ENCODE measurements around the gene TMEM247. TPM values are rescaled to one million over a fixed set of nuclear protein-coding genes. Genes with fewer than 3 reads are reported as not detected.

Gene TMEM247
- total RNA-seq, 1 donor from 2014 or later, result not detected

GRCh38 chr2:46504685-46505471 is 25.5 kb downstream of the TMEM247 start:
- FAIRE-seq (no peak), DNase-seq (ENCODE audit: low read depth) (no peak)
- TF ChIP-seq EZH2 (IDR thresholded peaks at IDR 0.05; ENCODE audit: insufficient read depth, low read length) (no peak), CTCF (IDR thresholded peaks at IDR 0.05; ENCODE audit: insufficient read depth, low read depth, low read length) (no peak)
- H3K4me1 ChIP-seq (ENCODE audit: insufficient read depth, low read length), result no peaks in the 10 kb centered on the region
- no peak overlapping the region for H3K4me2 ChIP-seq (ENCODE audit: low read length)
- Mint-ChIP-seq H3K36me3 (ENCODE audit: low read depth, unreplicated experiment) (no peaks in the 10 kb centered on the region), H3K4me3 (ENCODE audit: unreplicated experiment) (no peak overlapping the region), H3K9me3 (ENCODE audit: unreplicated experiment) (peaks cover 1% of the 10 kb centered on the region), H3K27me3 (ENCODE audit: low read depth, unreplicated experiment) (peaks cover 19% of the 10 kb centered on the region), H3K27ac (ENCODE audit: unreplicated experiment) (no peak overlapping the region), H3K4me1 (ENCODE audit: low read depth, unreplicated experiment) (peaks cover 3% of the 10 kb centered on the region)
- no peaks in the 10 kb centered on the region for H3K9me3 ChIP-seq (ENCODE audit: insufficient read depth, low read depth, low read length)
- no peaks in the 10 kb centered on the region for H4K20me1 ChIP-seq (ENCODE audit: insufficient read depth, low read length)
- no peaks in the 10 kb centered on the region for H3K27me3 ChIP-seq (ENCODE audit: insufficient read depth, low read length)
- no peaks in the 10 kb centered on the region for H3K79me2 ChIP-seq (ENCODE audit: insufficient read depth, low read length)
- H3K36me3 ChIP-seq (ENCODE audit: insufficient read depth, low read length), result no peaks in the 10 kb centered on the region
- no peak overlapping the region for H3K4me3 ChIP-seq (ENCODE audit: insufficient read depth, low read depth, low read length)
- H3K9ac ChIP-seq (ENCODE audit: low read length), result no peak overlapping the region
- no peak overlapping the region for H3K27ac ChIP-seq (ENCODE audit: low read depth, low read length)
- no peak overlapping the region for H2AFZ ChIP-seq (ENCODE audit: low read depth, low read length)

- H3K27ac Mint-ChIP-seq (ENCODE audit: unreplicated experiment), result no peak overlapping the region
- Histone ChIP-seq H3K4me2 (ENCODE audit: low read length) (no peak overlapping the region), H4K20me1 (ENCODE audit: insufficient read depth, low read length) (no peaks in the 10 kb centered on the region), H3K4me1 (ENCODE audit: insufficient read depth, low read length) (no peaks in the 10 kb centered on the region), H3K9me3 (ENCODE audit: insufficient read depth, low read depth, low read length) (no peaks in the 10 kb centered on the region), H3K36me3 (ENCODE audit: insufficient read depth, low read length) (no peaks in the 10 kb centered on the region), H3K27ac (ENCODE audit: low read depth, low read length) (no peak overlapping the region), H3K27me3 (ENCODE audit: insufficient read depth, low read length) (no peaks in the 10 kb centered on the region), H3K9ac (ENCODE audit: low read length) (no peak overlapping the region), H2AFZ (ENCODE audit: low read depth, low read length) (no peak overlapping the region), H3K4me3 (ENCODE audit: insufficient read depth, low read depth, low read length) (no peak overlapping the region), H3K79me2 (ENCODE audit: insufficient read depth, low read length) (no peaks in the 10 kb centered on the region)
- H3K36me3 Mint-ChIP-seq (ENCODE audit: low read depth, unreplicated experiment), result no peaks in the 10 kb centered on the region
- TF ChIP-seq CTCF (IDR thresholded peaks at IDR 0.05; ENCODE audit: insufficient read depth, low read depth, low read length) (no peak), EZH2 (IDR thresholded peaks at IDR 0.05; ENCODE audit: insufficient read depth, low read length) (no peak)
- H3K27me3 Mint-ChIP-seq (ENCODE audit: low read depth, unreplicated experiment), result peaks cover 19% of the 10 kb centered on the region
- no peaks in the 10 kb centered on the region for H3K4me1 Mint-ChIP-seq (ENCODE audit: low read depth, unreplicated experiment)
- FAIRE-seq (no peak), DNase-seq (ENCODE audit: low read depth) (no peak)
- no peak overlapping the region for H3K4me3 Mint-ChIP-seq (ENCODE audit: unreplicated experiment)
- peaks cover 1% of the 10 kb centered on the region for H3K9me3 Mint-ChIP-seq (ENCODE audit: unreplicated experiment)
These were observed 26.1 kb downstream of the TMEM247 start for GRCh38 chr2:46505472-46505783.

- Mint-ChIP-seq H3K4me3 (ENCODE audit: unreplicated experiment) (no peak overlapping the region), H3K9me3 (ENCODE audit: unreplicated experiment) (peaks cover 1% of the 10 kb centered on the region), H3K27ac (ENCODE audit: unreplicated experiment) (no peak overlapping the region), H3K36me3 (ENCODE audit: low read depth, unreplicated experiment) (no peaks in the 10 kb centered on the region), H3K27me3 (ENCODE audit: low read depth, unreplicated experiment) (peaks cover 19% of the 10 kb centered on the region), H3K4me1 (ENCODE audit: low read depth, unreplicated experiment) (no peaks in the 10 kb centered on the region)
- H3K4me1 ChIP-seq (ENCODE audit: insufficient read depth, low read length), result no peaks in the 10 kb centered on the region
- DNase-seq (ENCODE audit: low read depth) (no peak), FAIRE-seq (no peak)
- H3K9ac ChIP-seq (ENCODE audit: low read length), result no peak overlapping the region
- H3K27me3 ChIP-seq (ENCODE audit: insufficient read depth, low read length), result no peaks in the 10 kb centered on the region
- H2AFZ ChIP-seq (ENCODE audit: low read depth, low read length), result no peak overlapping the region
- H4K20me1 ChIP-seq (ENCODE audit: insufficient read depth, low read length), result no peaks in the 10 kb centered on the region
- H3K4me3 ChIP-seq (ENCODE audit: insufficient read depth, low read depth, low read length), result no peak overlapping the region
- no peaks in the 10 kb centered on the region for H3K79me2 ChIP-seq (ENCODE audit: insufficient read depth, low read length)
- no peaks in the 10 kb centered on the region for H3K36me3 ChIP-seq (ENCODE audit: insufficient read depth, low read length)
- H3K9me3 ChIP-seq (ENCODE audit: insufficient read depth, low read depth, low read length), result no peaks in the 10 kb centered on the region
- H3K27ac ChIP-seq (ENCODE audit: low read depth, low read length), result no peak overlapping the region
- H3K4me2 ChIP-seq (ENCODE audit: low read length), result no peak overlapping the region
- TF ChIP-seq CTCF (IDR thresholded peaks at IDR 0.05; ENCODE audit: insufficient read depth, low read depth, low read length) (no peak), EZH2 (IDR thresholded peaks at IDR 0.05; ENCODE audit: insufficient read depth, low read length) (no peak)
These were observed 26.9 kb downstream of the TMEM247 start for GRCh38 chr2:46506131-46506706.

All from astrocyte (in vitro differentiated cells and primary cell).